NCI-H187 treated with DMSO at 0.1 percent for 48 hours (cell line): ENCODE data around the gene KCTD5.

Source experiments
- DNase-seq: peaks from one replicate; lab custom pipeline; 2025; lab: John Stamatoyannopoulos, UW

KCTD5 gene

DNA sequence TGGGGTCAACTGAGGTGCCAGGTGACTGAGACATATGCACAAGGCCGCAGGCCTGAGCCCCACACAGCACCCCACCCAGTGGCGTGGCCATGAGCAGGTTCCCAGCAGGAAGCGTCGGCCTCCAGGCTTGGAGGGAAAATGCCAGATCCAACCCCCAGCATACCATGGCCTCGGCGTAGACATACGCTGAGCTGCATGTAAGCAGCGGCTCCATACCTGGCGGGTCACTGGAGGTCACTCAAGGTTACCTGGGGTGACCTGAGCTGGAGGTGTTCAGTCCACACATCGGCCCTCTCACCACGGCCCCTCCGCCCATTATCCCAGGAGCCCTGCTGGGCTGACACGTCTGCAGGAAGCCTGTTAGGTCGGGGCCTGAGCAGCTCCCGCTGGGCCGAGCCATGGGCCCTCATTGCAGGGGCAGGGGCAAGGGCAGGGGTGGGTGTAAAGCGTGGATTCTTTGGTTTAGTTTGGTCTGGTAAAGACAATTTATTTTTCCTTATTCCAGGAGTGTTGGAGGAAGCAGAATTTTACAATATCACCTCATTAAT, 15.2 kb downstream of the KCTD5 start:
- DNase-seq, result no peak

DNA sequence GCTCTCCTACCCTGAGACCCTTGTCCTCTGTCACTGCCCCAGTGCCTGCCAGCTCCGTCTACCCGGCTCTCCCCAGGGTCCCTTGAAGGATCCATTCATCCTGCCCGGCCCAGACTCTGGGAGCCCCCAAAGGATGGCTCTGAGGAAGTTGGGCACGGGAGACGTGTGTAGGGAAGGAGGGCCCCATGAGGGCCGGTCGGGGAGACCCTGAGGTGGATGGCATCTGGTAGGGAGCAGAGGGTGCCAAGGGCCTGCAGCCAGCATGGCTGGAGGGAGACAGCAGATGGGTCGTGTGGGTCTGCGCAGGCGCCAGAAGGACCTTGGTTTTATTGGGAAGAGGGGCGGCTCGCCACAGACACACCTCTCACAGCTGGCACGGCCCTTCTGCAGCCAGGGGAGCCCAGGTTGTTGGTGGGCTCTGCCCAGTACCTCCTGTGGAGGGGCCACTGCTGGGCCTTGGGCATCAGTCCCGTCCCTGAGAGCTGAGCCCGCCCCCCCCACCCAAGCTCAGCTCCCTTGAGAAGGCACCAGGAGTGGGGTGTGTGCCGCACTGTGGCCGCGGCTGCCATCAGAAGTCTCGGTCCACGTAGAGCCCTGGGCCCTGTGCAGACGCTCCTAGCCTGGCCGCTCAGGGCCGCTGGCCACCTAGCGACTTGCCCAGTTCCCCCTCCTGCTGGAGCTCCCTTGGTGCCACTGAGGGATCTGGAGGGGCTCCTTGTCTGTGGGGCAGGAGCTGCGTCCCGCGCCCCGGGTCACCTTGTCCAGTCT, 16.0 kb downstream of the KCTD5 start:
- no peak for DNase-seq

- DNase-seq, result no peak
Observed at GRCh38 chr16:2698965-2699750, 16.8 kb downstream of the KCTD5 start.

DNA sequence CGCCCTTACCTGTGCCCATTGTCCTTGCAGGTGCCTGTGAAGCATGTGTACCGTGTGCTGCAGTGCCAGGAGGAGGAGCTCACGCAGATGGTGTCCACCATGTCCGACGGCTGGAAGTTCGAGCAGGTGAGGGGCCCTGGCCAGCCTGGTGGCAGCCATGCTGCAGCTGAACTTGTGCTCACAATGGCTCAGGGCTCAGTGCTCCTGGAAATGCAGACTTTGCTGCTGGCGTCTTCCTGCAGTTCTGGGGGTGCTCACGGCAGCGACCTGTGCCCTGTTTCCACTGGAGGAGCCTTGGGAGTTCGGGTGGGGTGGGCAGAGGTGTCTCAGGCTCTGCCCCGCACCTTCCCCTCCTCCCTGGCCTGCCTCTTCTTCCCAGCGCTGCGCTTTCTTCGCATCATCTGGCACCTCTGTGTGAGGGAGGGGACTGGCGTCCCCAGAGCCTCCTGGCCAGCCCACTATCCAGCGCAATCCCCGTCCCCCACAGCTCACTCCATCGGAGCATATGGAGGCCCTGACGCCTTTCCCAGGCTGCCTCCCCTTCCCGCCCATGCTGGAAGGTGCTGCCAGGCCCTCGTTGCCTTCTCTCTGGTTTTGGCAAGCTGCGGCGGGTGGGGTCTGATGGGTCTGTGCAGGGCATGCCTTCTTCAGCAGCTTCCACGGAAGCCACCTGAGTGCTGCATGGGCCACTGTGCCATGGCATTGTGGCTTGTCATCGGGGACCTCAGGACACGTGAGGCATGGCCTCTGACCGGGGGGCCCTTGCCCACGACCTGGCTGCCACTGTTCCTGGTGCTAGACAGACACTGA, 17.7 kb downstream of the KCTD5 start:
- no peak for DNase-seq

DNA sequence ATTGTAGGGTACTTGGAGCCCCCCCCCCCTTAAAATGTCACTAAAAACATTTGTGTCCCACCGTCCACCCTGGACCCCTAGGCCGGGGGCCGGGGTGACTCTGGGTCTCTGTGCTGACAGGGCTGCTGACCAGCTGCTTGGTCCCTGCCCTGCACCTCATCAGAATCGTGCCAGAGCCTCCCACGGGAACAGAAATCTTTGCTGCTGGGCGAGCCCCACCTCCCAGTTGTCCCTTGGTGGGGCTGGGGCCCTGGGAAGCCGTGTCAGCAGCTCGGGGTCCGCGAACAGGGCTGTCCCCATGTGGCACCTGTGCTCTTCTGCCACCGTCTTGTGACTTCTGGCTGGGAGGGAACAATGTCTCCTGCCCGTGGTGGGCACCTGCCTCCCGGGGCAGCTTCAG, 18.5 kb downstream of the KCTD5 start:
- DNase-seq, result no peak

DNA sequence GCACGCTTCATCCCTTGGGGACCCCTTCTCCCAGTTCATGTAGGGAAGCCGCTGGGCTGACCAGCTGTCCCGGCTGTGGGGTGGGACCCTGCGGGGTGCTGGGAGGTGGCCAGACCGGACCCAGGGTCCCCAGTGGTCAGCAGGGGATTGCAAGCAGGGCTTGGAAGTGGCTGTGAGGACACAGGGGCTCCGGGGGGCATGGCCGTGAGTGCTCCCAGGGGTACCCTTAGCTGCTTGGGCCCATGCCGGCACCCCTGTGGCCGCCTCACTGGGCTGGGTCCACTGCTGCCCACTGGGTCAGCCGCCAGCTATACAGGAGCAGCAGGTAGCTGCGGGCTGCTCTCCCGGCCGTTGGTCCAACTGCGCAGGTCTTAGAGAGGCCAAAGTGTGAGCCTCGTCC, 18.9 kb downstream of the KCTD5 start:
- no peak for DNase-seq

- no peak for DNase-seq
Observed at GRCh38 chr16:2701713-2702437, 19.6 kb downstream of the KCTD5 start.

GRCh38 chr16:2702438-2702825, 20.1 kb downstream of the KCTD5 start:
- no peak for DNase-seq

- DNase-seq, result no peak
Observed at GRCh38 chr16:2702871-2703745, 20.8 kb downstream of the KCTD5 start.

DNA sequence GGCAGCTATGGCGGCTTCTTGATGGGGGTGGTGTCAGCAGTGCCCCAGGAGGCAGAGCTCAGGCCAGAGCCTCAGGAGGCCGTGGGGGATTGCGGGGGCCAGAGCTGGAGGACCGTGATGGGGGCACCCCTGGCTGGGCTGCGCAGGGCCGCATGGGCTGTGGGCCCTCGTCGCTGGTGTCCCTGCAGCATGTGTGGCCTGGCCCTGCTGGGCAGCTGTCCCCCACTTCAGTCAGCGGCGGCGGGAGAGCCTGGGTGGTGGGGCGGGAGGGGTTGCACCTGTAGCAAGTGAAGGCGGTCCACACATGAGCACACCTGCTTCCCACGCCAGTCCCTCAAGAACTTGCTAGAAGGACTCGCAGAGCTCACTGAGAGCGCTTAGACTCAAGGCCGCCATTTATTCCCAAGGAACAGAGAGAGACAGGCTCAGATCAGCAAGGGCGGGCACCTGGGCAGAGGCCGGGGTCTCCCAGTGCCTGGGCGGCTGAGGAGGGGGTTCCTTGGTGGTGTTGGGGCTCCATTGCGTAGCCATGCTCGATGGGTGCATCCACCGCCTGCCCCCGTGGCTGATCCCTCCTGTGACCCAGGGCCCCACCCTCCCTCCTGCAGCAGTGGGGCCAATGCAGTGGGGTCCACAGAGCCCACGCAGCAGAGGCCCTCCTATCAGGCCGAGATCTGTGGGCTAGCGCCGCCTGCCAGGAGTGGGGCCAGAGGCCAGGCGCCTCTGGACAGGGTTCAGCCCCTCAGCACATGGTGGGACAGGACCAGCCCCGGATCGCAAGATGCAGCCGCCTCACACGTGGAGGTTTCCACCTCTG, 22.1 kb downstream of the KCTD5 start:
- no peak for DNase-seq

DNA sequence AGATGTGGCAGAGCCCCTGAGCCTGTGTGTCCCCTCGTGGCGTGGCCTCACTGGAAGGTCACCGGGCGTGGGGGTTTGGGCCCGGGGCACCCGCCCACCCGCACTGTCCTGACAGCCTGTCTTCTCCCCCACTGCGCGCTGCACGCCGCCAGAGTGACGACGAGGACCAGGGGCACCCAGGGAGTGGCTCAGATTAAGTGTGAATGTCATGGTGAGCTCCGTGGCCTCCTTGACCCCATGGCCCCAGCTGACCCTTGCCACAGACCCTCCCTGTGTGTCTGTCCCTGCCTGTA, 22.6 kb downstream of the KCTD5 start:
- no peak for DNase-seq

GRCh38 chr16:2705351-2705750, 23.0 kb downstream of the KCTD5 start:
- no peak for DNase-seq

- no peak for DNase-seq
Observed at GRCh38 chr16:2706085-2706484, 23.8 kb downstream of the KCTD5 start.

GRCh38 chr16:2706611-2707311, 24.4 kb downstream of the KCTD5 start:
- DNase-seq, result no peak

GRCh38 chr16:2707368-2708289, 25.3 kb downstream of the KCTD5 start:
- no peak for DNase-seq

DNA sequence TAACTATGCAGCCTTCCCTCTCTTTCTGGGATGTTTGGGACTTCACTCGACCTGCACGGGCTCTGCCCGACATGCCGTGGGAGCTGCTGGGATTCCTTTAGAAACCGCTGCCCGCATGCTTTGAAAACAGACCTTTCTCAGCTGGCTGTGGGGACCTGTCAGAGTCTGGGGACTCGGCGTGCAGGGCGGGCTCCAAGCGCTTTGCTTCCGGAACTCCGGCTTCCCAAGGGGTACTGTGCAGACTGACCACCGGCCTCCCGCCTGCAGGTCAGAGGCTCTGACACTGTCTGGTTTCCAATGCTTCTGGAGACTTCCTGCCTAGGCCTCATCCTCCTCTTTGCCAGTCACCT, 25.9 kb downstream of the KCTD5 start:
- DNase-seq, result no peak

DNA sequence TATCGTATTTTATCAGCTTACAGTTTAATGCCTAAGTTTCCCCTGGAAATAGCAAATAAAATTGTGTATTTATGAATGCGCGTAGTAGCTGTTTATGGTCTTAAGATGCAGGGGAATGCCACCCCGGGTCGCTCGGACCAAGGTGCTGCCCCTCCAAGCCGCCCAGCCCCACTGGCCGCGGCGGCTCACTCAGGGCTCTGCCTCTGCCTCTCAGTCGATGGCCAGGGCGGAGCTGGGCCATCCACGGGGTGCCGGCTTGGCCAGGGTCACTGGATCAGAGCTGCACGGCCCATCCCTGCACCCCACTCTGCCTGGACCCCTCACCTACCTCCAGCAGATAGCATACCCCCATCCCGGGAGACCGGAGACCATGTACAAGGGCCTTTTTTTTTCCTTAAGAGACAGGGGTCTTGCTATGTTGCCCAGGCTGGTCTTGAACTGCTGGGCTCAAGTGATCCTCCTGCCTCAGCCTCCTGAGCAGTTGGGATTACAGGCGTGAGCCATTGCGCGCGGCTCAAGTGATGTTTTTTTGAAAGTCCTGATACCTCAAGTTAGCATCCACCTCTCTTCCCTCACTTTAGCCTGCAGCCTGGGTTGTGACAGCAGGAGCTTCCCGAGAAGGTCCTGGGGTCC, 26.7 kb downstream of the KCTD5 start:
- DNase-seq, result no peak

GRCh38 chr16:2709588-2709984, 27.3 kb downstream of the KCTD5 start:
- no peak for DNase-seq
